ENCODE data around the gene CERT1. TPM values are rescaled to one million over a fixed set of nuclear protein-coding genes. Genes with fewer than 3 reads are reported as not detected.

CERT1 gene
- total RNA-seq, 1 donor, result 50.3 TPM

GRCh38 chr5:75457161-75457560, 54.3 kb downstream of the CERT1 start:
- H3K9me3 ChIP-seq (ENCODE audit: low read depth, low read length), result no peaks in the 10 kb centered on the region
- peaks cover 38% of the 10 kb centered on the region for H3K79me2 ChIP-seq (ENCODE audit: insufficient read depth, low read length)
- no peak for TF ChIP-seq CTCF (IDR thresholded peaks at IDR 0.05; ENCODE audit: extremely low read depth, low read depth, low read length)
- H3K27me3 ChIP-seq (ENCODE audit: insufficient read depth, low read length), result no peaks in the 10 kb centered on the region
- DNase-seq (ENCODE audit: insufficient read length, low spot score, missing footprints), result no peak
- H3K4me3 ChIP-seq (ENCODE audit: insufficient read depth, low read length), result no peak overlapping the region
- no peak overlapping the region for H3K27ac ChIP-seq (ENCODE audit: low read depth, low read length)
- no peak overlapping the region for H2AFZ ChIP-seq (ENCODE audit: low read length)
- peaks cover 2% of the 10 kb centered on the region for H4K20me1 ChIP-seq (ENCODE audit: insufficient read depth, low read length)
- H3K4me2 ChIP-seq (ENCODE audit: insufficient read depth, low read length), result no peak overlapping the region
- peaks cover 4% of the 10 kb centered on the region for H3K4me1 ChIP-seq (ENCODE audit: insufficient read depth, low read length)
- H3K36me3 ChIP-seq (ENCODE audit: insufficient read depth, low read length), result no peaks in the 10 kb centered on the region

GRCh38 chr5:75450069-75450468, 61.4 kb downstream of the CERT1 start:
- H3K36me3 ChIP-seq (ENCODE audit: insufficient read depth, low read length), result no peaks in the 10 kb centered on the region
- H2AFZ ChIP-seq (ENCODE audit: low read length), result no peak overlapping the region
- no peaks in the 10 kb centered on the region for H4K20me1 ChIP-seq (ENCODE audit: insufficient read depth, low read length)
- no peak for TF ChIP-seq CTCF (IDR thresholded peaks at IDR 0.05; ENCODE audit: extremely low read depth, low read depth, low read length)
- H3K79me2 ChIP-seq (ENCODE audit: insufficient read depth, low read length), result peaks cover 16% of the 10 kb centered on the region
- no peaks in the 10 kb centered on the region for H3K27me3 ChIP-seq (ENCODE audit: insufficient read depth, low read length)
- no peaks in the 10 kb centered on the region for H3K4me1 ChIP-seq (ENCODE audit: insufficient read depth, low read length)
- DNase-seq (ENCODE audit: insufficient read length, low spot score, missing footprints), result no peak
- no peaks in the 10 kb centered on the region for H3K9me3 ChIP-seq (ENCODE audit: low read depth, low read length)
- no peak overlapping the region for H3K4me2 ChIP-seq (ENCODE audit: insufficient read depth, low read length)
- no peak overlapping the region for H3K4me3 ChIP-seq (ENCODE audit: insufficient read depth, low read length)
- H3K27ac ChIP-seq (ENCODE audit: low read depth, low read length), result no peak overlapping the region

- Histone ChIP-seq H3K9me3 (ENCODE audit: low read depth, low read length) (no peaks in the 10 kb centered on the region), H3K27me3 (ENCODE audit: insufficient read depth, low read length) (no peaks in the 10 kb centered on the region)
- no peak for TF ChIP-seq CTCF (IDR thresholded peaks at IDR 0.05; ENCODE audit: extremely low read depth, low read depth, low read length)
Measured at GRCh38 chr5:75446068-75446467, 65.4 kb downstream of the CERT1 start.

GRCh38 chr5:75441560-75441959, 69.9 kb downstream of the CERT1 start:
- no peak overlapping the region for H3K4me2 ChIP-seq (ENCODE audit: insufficient read depth, low read length)
- no peak for TF ChIP-seq CTCF (IDR thresholded peaks at IDR 0.05; ENCODE audit: extremely low read depth, low read depth, low read length)
- H3K27me3 ChIP-seq (ENCODE audit: insufficient read depth, low read length), result no peaks in the 10 kb centered on the region
- no peaks in the 10 kb centered on the region for H3K36me3 ChIP-seq (ENCODE audit: insufficient read depth, low read length)
- no peak overlapping the region for H3K27ac ChIP-seq (ENCODE audit: low read depth, low read length)
- no peak overlapping the region for H3K4me3 ChIP-seq (ENCODE audit: insufficient read depth, low read length)
- no peaks in the 10 kb centered on the region for H3K9me3 ChIP-seq (ENCODE audit: low read depth, low read length)
- H4K20me1 ChIP-seq (ENCODE audit: insufficient read depth, low read length), result no peaks in the 10 kb centered on the region
- DNase-seq (ENCODE audit: insufficient read length, low spot score, missing footprints), result no peak
- H3K4me1 ChIP-seq (ENCODE audit: insufficient read depth, low read length), result no peaks in the 10 kb centered on the region
- no peak overlapping the region for H2AFZ ChIP-seq (ENCODE audit: low read length)
- peaks cover 22% of the 10 kb centered on the region for H3K79me2 ChIP-seq (ENCODE audit: insufficient read depth, low read length)

More at GRCh38 chr5:75446068-75446467, 65.4 kb downstream of the CERT1 start:
- Histone ChIP-seq H4K20me1 (ENCODE audit: insufficient read depth, low read length) (no peaks in the 10 kb centered on the region), H2AFZ (ENCODE audit: low read length) (no peak overlapping the region), H3K27ac (ENCODE audit: low read depth, low read length) (no peak overlapping the region), H3K4me1 (ENCODE audit: insufficient read depth, low read length) (no peaks in the 10 kb centered on the region), H3K79me2 (ENCODE audit: insufficient read depth, low read length) (peaks cover 16% of the 10 kb centered on the region), H3K36me3 (ENCODE audit: insufficient read depth, low read length) (no peaks in the 10 kb centered on the region), H3K4me3 (ENCODE audit: insufficient read depth, low read length) (no peak overlapping the region), H3K4me2 (ENCODE audit: insufficient read depth, low read length) (no peak overlapping the region)
- no peak for DNase-seq (ENCODE audit: insufficient read length, low spot score, missing footprints)
